Astrocyte (in vitro differentiated cells and primary cell): ENCODE data around the gene UGT1A3. TPM values are rescaled to one million over a fixed set of nuclear protein-coding genes. Genes with fewer than 3 reads are reported as not detected.
A peak's percentile ranks its signal among the peaks of the same experiment; 100 is the strongest.

Source experiments
- DNase-seq: peaks from one replicate; pipeline ENCODE4 v3.0.0-alpha.2; 2010; ENCODE audit warnings: low read depth
- FAIRE-seq: peaks from 2 replicates; lab custom pipeline; 2011; peaks lifted over from hg19 to GRCh38; lab: Jason Lieb, UNC
- H2AFZ ChIP-seq: 2 replicates; pipeline ENCODE4 v1.6.0; 2012; ENCODE audit warnings: low read depth, low read length, inconsistent platforms
- H3K27ac ChIP-seq: 2 replicates; pipeline ENCODE4 v1.5.1; 2011; ENCODE audit warnings: low read depth, low read length, inconsistent platforms
- H3K27me3 ChIP-seq: 2 replicates; pipeline ENCODE4 v1.6.0; 2011; ENCODE audit warnings: low read length, inconsistent platforms; ENCODE audit not compliant: insufficient read depth
- H3K36me3 ChIP-seq: 2 replicates; pipeline ENCODE4 v1.5.1; 2011; ENCODE audit warnings: low read length, inconsistent platforms; ENCODE audit not compliant: insufficient read depth
- H3K4me1 ChIP-seq: 2 replicates; pipeline ENCODE4 v1.5.1; 2011; ENCODE audit warnings: low read length, inconsistent platforms; ENCODE audit not compliant: insufficient read depth
- H3K4me2 ChIP-seq: 2 replicates; pipeline ENCODE4 v1.6.0; 2012; ENCODE audit warnings: low read length, inconsistent platforms
- H3K4me3 ChIP-seq: 2 replicates; pipeline ENCODE4 v1.5.1; 2011; ENCODE audit warnings: low read depth, mild to moderate bottlenecking, low read length, inconsistent platforms; ENCODE audit not compliant: insufficient read depth
- H3K79me2 ChIP-seq: 2 replicates; pipeline ENCODE4 v1.6.0; 2012; ENCODE audit warnings: mild to moderate bottlenecking, low read length, inconsistent platforms; ENCODE audit not compliant: insufficient read depth
- H3K9ac ChIP-seq: 2 replicates; pipeline ENCODE4 v1.6.0; 2012; ENCODE audit warnings: mild to moderate bottlenecking, low read length, inconsistent platforms
- H3K9me3 ChIP-seq: 2 replicates; pipeline ENCODE4 v1.5.1; 2012; ENCODE audit warnings: low read depth, mild to moderate bottlenecking, low read length, inconsistent platforms; ENCODE audit not compliant: insufficient read depth
- H4K20me1 ChIP-seq: 2 replicates; pipeline ENCODE4 v1.6.0; 2012; ENCODE audit warnings: low read length, inconsistent platforms; ENCODE audit not compliant: insufficient read depth
- H3K27ac Mint-ChIP-seq: one replicate; pipeline ENCODE4 v1.8.0; 2021; ENCODE audit warnings: mild to moderate bottlenecking, mixed read lengths; ENCODE audit not compliant: unreplicated experiment
- H3K27me3 Mint-ChIP-seq: one replicate; pipeline ENCODE4 v1.8.0; 2021; ENCODE audit warnings: low read depth, mixed read lengths; ENCODE audit not compliant: unreplicated experiment
- H3K36me3 Mint-ChIP-seq: one replicate; pipeline ENCODE4 v1.8.0; 2021; ENCODE audit warnings: low read depth, mixed read lengths; ENCODE audit not compliant: unreplicated experiment
- H3K4me1 Mint-ChIP-seq: one replicate; pipeline ENCODE4 v1.8.0; 2021; ENCODE audit warnings: low read depth, mixed read lengths; ENCODE audit not compliant: unreplicated experiment
- H3K4me3 Mint-ChIP-seq: one replicate; pipeline ENCODE4 v1.8.0; 2021; ENCODE audit warnings: mild to moderate bottlenecking, moderate library complexity, mixed read lengths; ENCODE audit not compliant: unreplicated experiment
- H3K9me3 Mint-ChIP-seq: one replicate; pipeline ENCODE4 v1.8.0; 2021; ENCODE audit warnings: mild to moderate bottlenecking, mixed read lengths; ENCODE audit not compliant: unreplicated experiment
- CTCF ChIP-seq: IDR thresholded peaks from 2 replicates; pipeline ENCODE4 v1.5.1; 2011; ENCODE audit warnings: low read depth, mild to moderate bottlenecking, inconsistent platforms, low read length, moderate library complexity; ENCODE audit not compliant: insufficient read depth
- EZH2 ChIP-seq: IDR thresholded peaks from 2 replicates; pipeline ENCODE4 v1.6.1; 2012; ENCODE audit warnings: mild to moderate bottlenecking, low read length, inconsistent platforms; ENCODE audit not compliant: insufficient read depth
- total RNA-seq: library from RNA; stranded (reverse); gene quantifications from 2 replicates; pipeline ENCODE4 v1.2.1, GENCODE V29; 2021

Gene UGT1A3
- total RNA-seq, 1 donor from 2014 or later = not detected

GRCh38 chr2:233764264-233764663 is 35.4 kb downstream of the UGT1A3 start:
- Histone ChIP-seq H4K20me1 (no peaks in the 10 kb centered on the region), H3K9ac (no peak overlapping the region), H3K27ac (no peak overlapping the region), H3K79me2 (no peaks in the 10 kb centered on the region), H3K36me3 (no peaks in the 10 kb centered on the region), H3K9me3 (no peaks in the 10 kb centered on the region), H3K27me3 (no peaks in the 10 kb centered on the region), H3K4me1 (peaks cover 12% of the 10 kb centered on the region), H2AFZ (no peak overlapping the region), H3K4me3 (no peak overlapping the region), H3K4me2 (peak overlapping the region; percentile 66)
- H3K9me3 Mint-ChIP-seq = no peaks in the 10 kb centered on the region
- peaks cover 2% of the 10 kb centered on the region for H3K27me3 Mint-ChIP-seq
- peaks cover 6% of the 10 kb centered on the region for H3K4me1 Mint-ChIP-seq
- no peak for TF ChIP-seq CTCF
- DNase-seq (peak; percentile 78), FAIRE-seq (peak; percentile 63)
- H3K4me3 Mint-ChIP-seq = no peak overlapping the region
- no peak overlapping the region for H3K27ac Mint-ChIP-seq
- no peaks in the 10 kb centered on the region for H3K36me3 Mint-ChIP-seq

- H3K4me3 Mint-ChIP-seq = no peak overlapping the region
- Histone ChIP-seq H2AFZ (no peak overlapping the region), H3K27me3 (no peaks in the 10 kb centered on the region), H3K9ac (no peak overlapping the region), H4K20me1 (no peaks in the 10 kb centered on the region), H3K4me1 (peaks cover 12% of the 10 kb centered on the region), H3K27ac (no peak overlapping the region), H3K36me3 (no peaks in the 10 kb centered on the region), H3K79me2 (no peaks in the 10 kb centered on the region), H3K4me3 (no peak overlapping the region), H3K4me2 (peak overlapping the region; percentile 66), H3K9me3 (no peaks in the 10 kb centered on the region)
- peaks cover 2% of the 10 kb centered on the region for H3K27me3 Mint-ChIP-seq
- DNase-seq (no peak), FAIRE-seq (no peak)
- no peak for TF ChIP-seq EZH2
- no peak for TF ChIP-seq CTCF
- peaks cover 6% of the 10 kb centered on the region for H3K4me1 Mint-ChIP-seq
- no peak overlapping the region for H3K27ac Mint-ChIP-seq
- H3K9me3 Mint-ChIP-seq = no peaks in the 10 kb centered on the region
- no peaks in the 10 kb centered on the region for H3K36me3 Mint-ChIP-seq
Measured at GRCh38 chr2:233764761-233765160, 35.9 kb downstream of the UGT1A3 start.

- Histone ChIP-seq H3K4me3 (no peak overlapping the region), H2AFZ (no peak overlapping the region), H3K36me3 (no peaks in the 10 kb centered on the region), H3K9me3 (no peaks in the 10 kb centered on the region), H3K27ac (no peak overlapping the region), H3K79me2 (no peaks in the 10 kb centered on the region), H3K27me3 (no peaks in the 10 kb centered on the region), H4K20me1 (no peaks in the 10 kb centered on the region), H3K9ac (no peak overlapping the region), H3K4me1 (peaks cover 12% of the 10 kb centered on the region), H3K4me2 (no peak overlapping the region)
- FAIRE-seq = no peak
- no peak overlapping the region for H3K4me3 Mint-ChIP-seq
- DNase-seq = no peak
- H3K27ac Mint-ChIP-seq = no peak overlapping the region
- H3K4me1 Mint-ChIP-seq = peaks cover 6% of the 10 kb centered on the region
- no peaks in the 10 kb centered on the region for H3K9me3 Mint-ChIP-seq
- H3K36me3 Mint-ChIP-seq = no peaks in the 10 kb centered on the region
- peaks cover 2% of the 10 kb centered on the region for H3K27me3 Mint-ChIP-seq
- TF ChIP-seq CTCF (no peak), EZH2 (no peak)
Measured at GRCh38 chr2:233766416-233766815, 37.6 kb downstream of the UGT1A3 start.
